GM21515 (cell line): ENCODE measurements around the gene FUT3.
A peak's percentile ranks its signal among the peaks of the same experiment; 100 is the strongest.
"Not testable (repeated sequence)": the region's sequence is repeated elsewhere in the genome, so short reads cannot be mapped to it uniquely, and the experiment has no call there.

Experiments
- ATAC-seq: cut with Tn5 transposase; IDR thresholded peaks from one replicate; pipeline ENCODE4 v1.9.1; 2021; ENCODE audit not compliant: unreplicated experiment

FUT3 gene

DNA sequence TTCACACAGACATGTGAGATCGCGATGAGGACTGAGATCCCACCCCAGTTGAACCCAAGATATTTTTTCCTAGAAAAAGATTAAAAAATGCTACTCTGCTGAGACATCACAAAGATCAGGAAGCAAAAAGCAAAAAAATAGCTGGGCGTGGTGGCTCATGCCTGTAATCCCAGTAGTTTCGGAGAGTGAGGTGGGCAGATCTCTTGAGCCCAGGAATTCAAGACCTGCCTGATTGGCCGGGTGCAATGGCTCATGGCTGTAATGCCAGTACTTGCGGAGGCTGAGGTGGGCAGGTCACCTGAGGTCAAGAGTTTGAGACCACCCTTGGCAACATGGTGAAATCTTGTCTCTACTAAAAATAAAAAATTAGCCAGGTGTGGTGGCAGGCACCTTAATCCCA lies 1.1 kb downstream of the FUT3 start:
- no peak for ATAC-seq

- not testable (repeated sequence) for ATAC-seq
These were observed 2.6 kb downstream of the FUT3 start for GRCh38 chr19:5848621-5849020.

GRCh38 chr19:5847846-5848245 lies 3.4 kb downstream of the FUT3 start:
- ATAC-seq: not testable (repeated sequence)

- no peak for ATAC-seq
These were observed 6.5 kb downstream of the FUT3 start for GRCh38 chr19:5844456-5845433.

- no peak for ATAC-seq
These were observed 7.8 kb downstream of the FUT3 start for GRCh38 chr19:5843295-5843927.

DNA sequence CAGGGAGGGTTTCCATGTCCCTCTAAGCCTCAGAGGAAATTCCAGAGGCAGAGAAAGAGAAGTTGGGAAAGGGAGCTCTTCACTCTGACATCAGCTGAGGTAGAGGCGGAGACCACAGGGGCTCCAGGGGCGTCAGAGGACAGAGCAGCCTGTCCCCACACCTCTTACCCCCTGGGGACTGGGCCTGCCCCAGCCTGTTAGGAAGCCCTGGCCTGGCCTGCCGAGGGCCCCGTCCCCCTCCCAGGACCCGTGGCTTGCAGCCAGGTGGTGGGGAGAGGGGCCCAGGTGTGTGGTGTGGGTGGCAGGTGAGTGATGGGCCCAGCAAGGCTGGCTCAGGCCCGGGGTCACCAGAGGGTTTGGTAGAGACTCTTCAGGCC lies 9.5 kb downstream of the FUT3 start:
- not testable (repeated sequence) for ATAC-seq

- no peak for ATAC-seq
These were observed 11.9 kb downstream of the FUT3 start, which contains the start of gene FUT6 for GRCh38 chr19:5839065-5840017. FUT6 (minus strand) TSS chr19:5839702; CDS start chr19:5832567, 7,135 bp downstream.

- no peak for ATAC-seq
These were observed 12.7 kb downstream of the FUT3 start for GRCh38 chr19:5838353-5839064.

DNA sequence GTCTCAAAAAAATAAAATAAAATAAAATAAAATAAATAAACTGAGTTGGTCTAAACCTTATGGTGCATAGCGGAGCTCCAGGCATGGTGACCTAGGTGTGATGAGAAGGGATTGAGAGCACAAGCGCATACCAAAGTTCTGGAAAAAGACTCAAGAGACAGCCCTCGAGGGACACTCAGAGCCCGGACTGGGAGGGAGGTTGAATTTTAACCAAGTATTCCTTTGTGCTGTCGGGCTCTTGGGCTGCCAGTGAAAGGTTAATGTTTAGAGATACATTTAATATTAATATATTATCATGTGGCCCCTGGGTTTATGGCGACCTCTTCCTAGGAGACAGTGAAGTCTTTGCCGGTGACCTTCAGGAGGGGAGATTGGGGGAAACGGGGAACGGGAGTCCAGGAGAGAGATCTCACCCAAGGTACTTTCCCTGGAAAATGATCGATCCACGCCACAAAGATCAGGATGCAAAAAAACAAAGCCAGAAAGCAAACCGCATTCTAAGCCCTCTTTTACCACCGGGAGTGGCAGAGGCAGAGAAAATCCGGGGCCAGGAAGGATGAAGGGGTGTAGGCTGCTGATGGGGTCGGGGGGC lies 13.4 kb downstream of the FUT3 start:
- ATAC-seq: no peak

GRCh38 chr19:5832527-5833216 lies 18.6 kb downstream of the FUT3 start:
- no peak for ATAC-seq

DNA sequence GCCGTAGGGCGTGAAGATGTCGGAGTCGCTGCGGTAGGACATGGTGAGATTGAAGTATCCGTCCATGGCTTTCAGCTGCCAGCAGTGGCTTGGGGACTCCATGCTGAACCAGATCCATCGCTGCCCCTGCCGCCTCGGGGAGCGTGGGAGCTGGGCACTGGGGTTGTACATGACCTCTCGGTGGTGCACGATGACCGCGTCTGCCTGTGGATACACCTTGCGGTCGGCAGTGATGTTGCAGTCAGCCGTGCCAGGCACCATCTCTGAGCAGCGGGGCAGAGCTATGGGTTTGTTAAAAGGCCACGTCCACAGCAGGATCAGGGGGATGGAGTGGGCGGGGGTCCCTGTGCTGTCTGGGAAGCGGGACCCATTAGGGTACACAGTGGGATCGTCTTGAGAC lies 19.2 kb downstream of the FUT3 start:
- ATAC-seq: no peak

DNA sequence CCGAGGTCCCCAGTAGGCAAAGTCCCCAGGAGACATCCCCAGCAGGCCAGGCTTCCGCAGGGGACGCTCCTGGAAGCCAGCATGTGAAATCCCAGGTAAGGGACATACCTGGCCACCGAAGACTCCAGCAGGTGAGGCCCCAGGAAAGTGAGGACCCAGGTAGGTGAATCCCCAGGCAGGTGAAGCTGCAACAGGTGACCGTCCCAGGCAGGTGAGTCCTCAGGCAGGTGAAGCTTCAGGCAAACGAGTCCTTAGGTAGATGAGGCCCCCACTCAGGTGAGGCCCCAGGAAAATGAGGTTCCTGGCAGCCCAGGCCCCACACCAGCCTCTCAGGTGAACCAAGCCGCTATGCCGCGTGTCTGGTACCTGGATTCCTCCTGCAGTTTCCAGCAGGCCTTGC lies 20.1 kb downstream of the FUT3 start:
- no peak for ATAC-seq

- ATAC-seq: no peak
These were observed 21.5 kb downstream of the FUT3 start for GRCh38 chr19:5829567-5830310.

- no peak for ATAC-seq
These were observed 22.3 kb downstream of the FUT3 start for GRCh38 chr19:5828661-5829566.

- peak; percentile 56 for ATAC-seq
These were observed 23.2 kb downstream of the FUT3 start for GRCh38 chr19:5827891-5828660.

GRCh38 chr19:5827342-5827890 lies 23.8 kb downstream of the FUT3 start:
- no peak for ATAC-seq
